Measurements from ENCODE around the gene TEKT3.

The TEKT3 gene

GRCh38 chr17:15319452-15320010 is 21.9 kb downstream of the TEKT3 start:
- H3K27ac ChIP-seq = no peak overlapping the region
- no peak for TF ChIP-seq CTCF (IDR thresholded peaks at IDR 0.05)
- TF ChIP-seq ZFX (IDR thresholded peaks at IDR 0.05; ENCODE audit: borderline replicate concordance) = no peak

- H3K27ac ChIP-seq = no peak overlapping the region
- TF ChIP-seq CTCF (IDR thresholded peaks at IDR 0.05) (no peak), ZFX (IDR thresholded peaks at IDR 0.05; ENCODE audit: borderline replicate concordance) (no peak)
Measured at GRCh38 chr17:15311996-15312395, 29.4 kb downstream of the TEKT3 start.

- H3K27ac ChIP-seq = no peak overlapping the region
- no peak for TF ChIP-seq ZFX (IDR thresholded peaks at IDR 0.05; ENCODE audit: borderline replicate concordance)
- no peak for TF ChIP-seq CTCF (IDR thresholded peaks at IDR 0.05)
Measured at GRCh38 chr17:15309793-15310192, 31.6 kb downstream of the TEKT3 start.

- no peak overlapping the region for H3K27ac ChIP-seq
- no peak for TF ChIP-seq CTCF (IDR thresholded peaks at IDR 0.05)
- no peak for TF ChIP-seq ZFX (IDR thresholded peaks at IDR 0.05; ENCODE audit: borderline replicate concordance)
Measured at GRCh38 chr17:15309236-15309635, 32.2 kb downstream of the TEKT3 start.

GRCh38 chr17:15308758-15309157 is 32.6 kb downstream of the TEKT3 start:
- TF ChIP-seq CTCF (IDR thresholded peaks at IDR 0.05) (no peak), ZFX (IDR thresholded peaks at IDR 0.05; ENCODE audit: borderline replicate concordance) (no peak)
- H3K27ac ChIP-seq = no peak overlapping the region

- no peak for TF ChIP-seq CTCF (IDR thresholded peaks at IDR 0.05)
- TF ChIP-seq ZFX (IDR thresholded peaks at IDR 0.05; ENCODE audit: borderline replicate concordance) = no peak
- no peak overlapping the region for H3K27ac ChIP-seq
Measured at GRCh38 chr17:15307710-15308111, 33.7 kb downstream of the TEKT3 start.

GRCh38 chr17:15303851-15304250 is 37.5 kb downstream of the TEKT3 start:
- TF ChIP-seq CTCF (IDR thresholded peaks at IDR 0.05) = no peak
- no peak for TF ChIP-seq ZFX (IDR thresholded peaks at IDR 0.05; ENCODE audit: borderline replicate concordance)
- H3K27ac ChIP-seq = no peak overlapping the region
